HCT116 (cell line): ENCODE measurements around the gene LRRIQ1. TPM values are rescaled to one million over a fixed set of nuclear protein-coding genes. Genes with fewer than 3 reads are reported as not detected.

ENCODE experiments used
- ATAC-seq: fragments of 200-7000 bp; cut with Tn5 transposase; 2 replicates; pipeline ENCODE4 v1.9.1; 2020; ENCODE audit warnings: mild to moderate bottlenecking, moderate library complexity
- BruUV-seq: library from RNA; stranded (reverse); fragments of 400-500 nt; replicated peaks from 2 replicates; lab custom pipeline; 2021; lab: Mats Ljungman, UMichigan
- CTCF ChIA-PET: fragments of 300-600 bp; sonication (Branson Sonifier 250); formaldehyde crosslinking; loops from one replicate; lab custom pipeline; 2021; ENCODE audit warnings: antibody characterized with exemption; lab: Charles Lee
- POLR2A ChIA-PET: fragments of 300-600, 350-600 bp; sonication (Branson Sonifier 250); formaldehyde crosslinking; loops from one replicate; lab custom pipeline; 2021; ENCODE audit warnings: antibody characterized with exemption; lab: Charles Lee
- RAD21 ChIA-PET, 2 experiments: fragments of 300-600 bp; sonication (Branson Sonifier 250); formaldehyde crosslinking; loops; one replicate each; lab custom pipeline; 2023; ENCODE audit warnings: low total read pairs in 2 of 2; ENCODE audit not compliant: uncharacterized antibody in 2 of 2, unreplicated experiment in 2 of 2, low non-redundant PET in 1 of 2; lab: Charles Lee
- DNase-seq: peaks from one replicate; pipeline ENCODE4 v3.0.0-alpha.2; 2010; ENCODE audit warnings: low read depth, low spot score
- H2AFZ ChIP-seq: fragments of 200-600 bp; shearing (Covaris generic), sonication (generic); 2 replicates; pipeline ENCODE4 v1.6.1; 2017; ENCODE audit warnings: low read depth, mixed run types, mixed read lengths, antibody characterized with exemption, low read length; ENCODE audit not compliant: poor library complexity, severe bottlenecking
- H3K27ac ChIP-seq: 2 replicates; pipeline ENCODE4 v1.5.1; 2012; ENCODE audit warnings: low read depth, low read length
- H3K27me3 ChIP-seq: fragments of 200-600 bp; sonication (generic); 2 replicates; pipeline ENCODE4 v1.6.1; 2016; ENCODE audit warnings: mixed run types, low read length, mixed read lengths; ENCODE audit not compliant: insufficient read depth
- H3K36me3 ChIP-seq, 2 experiments: fragments of 200-500 bp in 1 of 2; fragments of 200-600 bp in 1 of 2; sonication (Bioruptor generic) in 1 of 2; sonication (generic) in 1 of 2; 2 replicates each; pipeline versions ENCODE4 v1.5.1 to v1.6.1; 2014 to 2016; ENCODE audit warnings: low read length in 2 of 2, inconsistent platforms in 1 of 2, mixed read lengths in 1 of 2, mixed run types in 1 of 2; ENCODE audit not compliant: insufficient read depth in 2 of 2, control insufficient read depth in 1 of 2
- H3K4me1 ChIP-seq, 2 experiments: fragments of 200-600 bp in 1 of 2; sonication (generic) in 1 of 2; 2 replicates each; pipeline versions ENCODE4 v1.5.1 to v1.6.1; 2012 to 2017; ENCODE audit warnings: low read length in 2 of 2, inconsistent platforms in 1 of 2, mild to moderate bottlenecking in 1 of 2, mixed read lengths in 1 of 2, mixed run types in 1 of 2, moderate library complexity in 1 of 2; ENCODE audit not compliant: insufficient read depth in 2 of 2, control insufficient read depth in 1 of 2
- H3K4me2 ChIP-seq: fragments of 200-600 bp; sonication (generic); 2 replicates; pipeline ENCODE4 v1.6.1; 2017; ENCODE audit warnings: mixed run types, low read length, mixed read lengths
- H3K4me3 ChIP-seq, 2 experiments: fragments of 200-600 bp in 1 of 2; sonication (generic) in 1 of 2; replicated peaks in 1 of 2; 2 replicates each; pipeline ENCODE4 v1.5.1; 2011 to 2016; ENCODE audit warnings: low read length in 2 of 2, control low read depth in 1 of 2, low read depth in 1 of 2, mild to moderate bottlenecking in 1 of 2, mixed read lengths in 1 of 2, mixed run types in 1 of 2
- H3K79me2 ChIP-seq: fragments of 200-600 bp; sonication (generic); 2 replicates; pipeline ENCODE4 v1.6.1; 2017; ENCODE audit warnings: mild to moderate bottlenecking, mixed run types, low read length, moderate library complexity, mixed read lengths; ENCODE audit not compliant: insufficient read depth
- H3K9ac ChIP-seq: fragments of 200-600 bp; sonication (generic); 2 replicates; pipeline ENCODE4 v1.6.1; 2016; ENCODE audit warnings: low read length, mixed read lengths
- H3K9me2 ChIP-seq: fragments of 200-600 bp; sonication (generic), shearing (Covaris generic); 2 replicates; pipeline ENCODE4 v1.6.1; 2017; ENCODE audit warnings: mixed run types, mild to moderate bottlenecking, moderate library complexity; ENCODE audit not compliant: insufficient read depth
- H3K9me3 ChIP-seq, 2 experiments: fragments of 200-500 bp in 1 of 2; fragments of 200-600 bp in 1 of 2; sonication (Bioruptor generic) in 1 of 2; sonication (generic) in 1 of 2; 2 replicates each; pipeline ENCODE4 v1.6.1; 2014 to 2017; ENCODE audit warnings: low read length in 2 of 2, mixed read lengths in 2 of 2, inconsistent platforms in 1 of 2, low read depth in 1 of 2, mild to moderate bottlenecking in 1 of 2, mixed run types in 1 of 2, moderate library complexity in 1 of 2; ENCODE audit not compliant: control insufficient read depth in 1 of 2, insufficient read depth in 1 of 2
- H4K20me1 ChIP-seq: fragments of 200-600 bp; sonication (generic), shearing (Covaris generic); 2 replicates; pipeline ENCODE4 v1.6.1; 2017; ENCODE audit warnings: mixed run types, mild to moderate bottlenecking, moderate library complexity; ENCODE audit not compliant: insufficient read depth
- CBX3 ChIP-seq: IDR thresholded peaks from 2 replicates; pipeline ENCODE4 v1.6.1; 2012; ENCODE audit warnings: low read depth
- CEBPB ChIP-seq: IDR thresholded peaks from 2 replicates; pipeline ENCODE4 v1.6.1; 2012; ENCODE audit warnings: low read depth
- CTCF ChIP-seq, 3 experiments: fragments of 200-600 bp in 1 of 3; sonication (generic) in 1 of 3; IDR thresholded peaks in 2 of 3; conservative IDR thresholded peaks in 1 of 3; 2 replicates each; pipeline ENCODE4 v1.5.1; 2012 to 2017; ENCODE audit warnings: low read depth in 2 of 3, low read length in 2 of 3, antibody characterized with exemption in 1 of 3, borderline replicate concordance in 1 of 3, control low read depth in 1 of 3, mild to moderate bottlenecking in 1 of 3, mixed read lengths in 1 of 3, mixed run types in 1 of 3, moderate library complexity in 1 of 3; ENCODE audit not compliant: insufficient read depth in 1 of 3
- EGR1 ChIP-seq: IDR thresholded peaks from 2 replicates; pipeline ENCODE4 v1.6.1; 2012; ENCODE audit warnings: low read depth
- EZH2 ChIP-seq: fragments of 200-600 bp; sonication (generic); IDR thresholded peaks from 2 replicates; pipeline ENCODE4 v1.6.1; 2017; ENCODE audit warnings: antibody characterized with exemption, mixed run types
- EZH2phosphoT487 ChIP-seq: fragments of 200-600 bp; IDR thresholded peaks from 2 replicates; pipeline ENCODE4 v1.6.1; 2018; ENCODE audit warnings: antibody characterized with exemption, borderline replicate concordance
- FOSL1 ChIP-seq: IDR thresholded peaks from 2 replicates; pipeline ENCODE4 v1.6.1; 2012; ENCODE audit warnings: low read depth
- JUND ChIP-seq: IDR thresholded peaks from 2 replicates; pipeline ENCODE4 v1.6.1; 2012
- POLR2A ChIP-seq: IDR thresholded peaks from 2 replicates; pipeline ENCODE4 v1.7.0; 2011; ENCODE audit warnings: borderline replicate concordance; ENCODE audit not compliant: insufficient read depth, insufficient read length; ENCODE audit errors: extremely low read depth
- POLR2AphosphoS5 ChIP-seq: IDR thresholded peaks from 2 replicates; pipeline ENCODE4 v1.6.1; 2011; ENCODE audit warnings: mild to moderate bottlenecking, low read depth, low read length, moderate library complexity
- RAD21 ChIP-seq: IDR thresholded peaks from 2 replicates; pipeline ENCODE4 v1.6.1; 2012; ENCODE audit warnings: low read depth, mild to moderate bottlenecking
- REST ChIP-seq: IDR thresholded peaks from 2 replicates; pipeline ENCODE4 v1.6.1; 2012; ENCODE audit warnings: low read depth
- SIN3A ChIP-seq: IDR thresholded peaks from 2 replicates; pipeline ENCODE4 v1.6.1; 2012; ENCODE audit warnings: low read depth
- SP1 ChIP-seq: IDR thresholded peaks from 2 replicates; pipeline ENCODE4 v1.6.1; 2012; ENCODE audit warnings: low read depth
- SRF ChIP-seq: IDR thresholded peaks from 2 replicates; pipeline ENCODE4 v1.6.1; 2012; ENCODE audit warnings: low read depth
- TCF7L2 ChIP-seq: IDR thresholded peaks from 2 replicates; pipeline ENCODE4 v1.7.0; 2011; ENCODE audit warnings: borderline replicate concordance, inconsistent platforms; ENCODE audit not compliant: insufficient read depth, insufficient read length; ENCODE audit errors: extremely low read depth
- YY1 ChIP-seq: IDR thresholded peaks from 2 replicates; pipeline ENCODE4 v1.6.1; 2011; ENCODE audit warnings: low read length, low read depth, moderate library complexity, mild to moderate bottlenecking; ENCODE audit not compliant: insufficient replicate concordance; ENCODE audit errors: extremely low read depth
- ZNF274 ChIP-seq: fragments of 200-500 bp; sonication (Bioruptor generic); IDR thresholded peaks from 2 replicates; pipeline ENCODE4 v1.6.1; 2014; ENCODE audit warnings: mild to moderate bottlenecking, low read depth, low read length, inconsistent platforms
- intact Hi-C: fragments of 100-400 bp; cut with micrococcal nuclease; formaldehyde crosslinking; loops from 2 replicates; pipeline ENCODE4 v1.10.0; 2022
- total RNA-seq: library from RNA; stranded (reverse); gene quantifications from one replicate; pipeline ENCODE4 v1.2.1, GENCODE V29; 2021; ENCODE audit not compliant: unreplicated experiment
- TF ChIP-seq, protein P1 (sequence below): IDR thresholded peaks from 2 replicates; pipeline ENCODE4 v1.6.1; 2012
- TF ChIP-seq, protein P2 (sequence below): IDR thresholded peaks from 2 replicates; pipeline ENCODE4 v1.6.1; 2011; ENCODE audit warnings: mild to moderate bottlenecking, low read length, moderate library complexity; ENCODE audit not compliant: insufficient replicate concordance; ENCODE audit errors: extremely low read depth

The LRRIQ1 gene
- total RNA-seq, 1 experiment from 2014 or later, result 0.89 TPM

DNA sequence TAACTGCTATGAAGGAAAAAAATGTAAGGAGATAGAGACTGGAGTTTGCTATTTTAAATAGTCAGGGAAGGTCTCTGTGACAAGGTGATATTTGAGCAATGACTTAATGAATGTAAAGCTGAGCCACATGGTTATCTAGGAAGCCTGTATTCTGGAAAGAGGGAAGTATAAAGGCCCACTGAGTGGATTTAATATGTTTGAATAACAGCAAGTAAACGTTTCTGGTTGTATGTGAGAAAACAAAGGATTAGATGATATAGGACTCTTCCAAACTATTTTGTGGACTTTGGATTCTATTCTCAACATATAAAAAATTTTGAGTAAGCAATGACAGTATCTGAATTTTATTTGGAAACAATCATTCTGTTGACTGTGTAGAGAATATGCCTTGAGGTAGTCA, 5.2 kb downstream of the LRRIQ1 start:
- CTCF ChIA-PET, result interaction anchor here (2.8 kb wide), 1 partner anchor 12 kb away, joined by 9 read pairs; no protein-coding TSS in a partner anchor

More for the DNA sequence above, 5.2 kb downstream of the LRRIQ1 start:
- Histone ChIP-seq H3K27ac (no peak overlapping the region), H3K4me2 (no peak overlapping the region), H4K20me1 (no peaks in the 10 kb centered on the region)
- TF ChIP-seq CBX3, result no peak
- TF ChIP-seq TCF7L2, result no peak
- TF ChIP-seq EGR1, result no peak
- no peak for TF ChIP-seq EZH2phosphoT487
- no peak for TF ChIP-seq EZH2
- TF ChIP-seq JUND, result no peak
- TF ChIP-seq SP1, result no peak
- TF ChIP-seq FOSL1, result no peak
- no peak for TF ChIP-seq POLR2AphosphoS5
- TF ChIP-seq CTCF (IDR thresholded peaks at IDR 0.05 in 2 of 3, conservative IDR thresholded peaks at IDR 0.05 in 1 of 3; ENCODE audit: borderline replicate concordance in 1 of 3, insufficient read depth in 1 of 3, low read depth in 2 of 3, low read length in 2 of 3), result no peak
- TF ChIP-seq REST, result no peak
- TF ChIP-seq SIN3A, result no peak
- no peak for TF ChIP-seq YY1
- TF ChIP-seq RAD21, result no peak
- TF ChIP-seq, protein P1, sequence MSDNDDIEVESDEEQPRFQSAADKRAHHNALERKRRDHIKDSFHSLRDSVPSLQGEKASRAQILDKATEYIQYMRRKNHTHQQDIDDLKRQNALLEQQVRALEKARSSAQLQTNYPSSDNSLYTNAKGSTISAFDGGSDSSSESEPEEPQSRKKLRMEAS, result no peak
- TF ChIP-seq SRF, result no peak
- TF ChIP-seq, protein P2, sequence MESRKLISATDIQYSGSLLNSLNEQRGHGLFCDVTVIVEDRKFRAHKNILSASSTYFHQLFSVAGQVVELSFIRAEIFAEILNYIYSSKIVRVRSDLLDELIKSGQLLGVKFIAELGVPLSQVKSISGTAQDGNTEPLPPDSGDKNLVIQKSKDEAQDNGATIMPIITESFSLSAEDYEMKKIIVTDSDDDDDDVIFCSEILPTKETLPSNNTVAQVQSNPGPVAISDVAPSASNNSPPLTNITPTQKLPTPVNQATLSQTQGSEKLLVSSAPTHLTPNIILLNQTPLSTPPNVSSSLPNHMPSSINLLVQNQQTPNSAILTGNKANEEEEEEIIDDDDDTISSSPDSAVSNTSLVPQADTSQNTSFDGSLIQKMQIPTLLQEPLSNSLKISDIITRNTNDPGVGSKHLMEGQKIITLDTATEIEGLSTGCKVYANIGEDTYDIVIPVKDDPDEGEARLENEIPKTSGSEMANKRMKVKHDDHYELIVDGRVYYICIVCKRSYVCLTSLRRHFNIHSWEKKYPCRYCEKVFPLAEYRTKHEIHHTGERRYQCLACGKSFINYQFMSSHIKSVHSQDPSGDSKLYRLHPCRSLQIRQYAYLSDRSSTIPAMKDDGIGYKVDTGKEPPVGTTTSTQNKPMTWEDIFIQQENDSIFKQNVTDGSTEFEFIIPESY, result no peak
- no peak for TF ChIP-seq POLR2A
- no peak for TF ChIP-seq ZNF274
- no peak for TF ChIP-seq CEBPB
- TF ChIP-seq, all 23 proteins: peak for 0
- H3K4me3 ChIP-seq, result no peak overlapping the region
- no TSS peak for BruUV-seq
- DNase-seq (no peak), ATAC-seq (no peak)
- H3K9me2 ChIP-seq, result no peaks in the 10 kb centered on the region
- ChIA-PET POLR2A (no interaction called here), RAD21 (no interaction called here)
- H3K27me3 ChIP-seq, result no peaks in the 10 kb centered on the region
- intact Hi-C loops, result no loop called here
- H2AFZ ChIP-seq, result peak overlapping the region; percentile 37
- H3K79me2 ChIP-seq, result no peaks in the 10 kb centered on the region
- H3K9me3 ChIP-seq, result no peaks in the 10 kb centered on the region
- H3K4me1 ChIP-seq, result no peaks in the 10 kb centered on the region
- no peaks in the 10 kb centered on the region for H3K36me3 ChIP-seq
- H3K9ac ChIP-seq, result no peak overlapping the region
